Stimulated activated naive CD8-positive, alpha-beta T cell treated with anti-CD3 and anti-CD28 coated beads, Interleukin-15, Interleukin-2, amounts not matched to agents 100 ng/mL and 50 ng/mL, for 24 hours (primary cell): ENCODE measurements around the gene TCF4.
A peak's percentile ranks its signal among the peaks of the same experiment; 100 is the strongest.

Experiments used
- H3K27ac Mint-ChIP-seq: one replicate; pipeline ENCODE4 v1.8.0; 2021; ENCODE audit warnings: mild to moderate bottlenecking, mixed read lengths
- H3K27me3 Mint-ChIP-seq: one replicate; pipeline ENCODE4 v1.8.0; 2021; ENCODE audit warnings: mixed read lengths
- H3K36me3 Mint-ChIP-seq: one replicate; pipeline ENCODE4 v1.8.0; 2021; ENCODE audit warnings: low read depth, mixed read lengths
- H3K4me1 Mint-ChIP-seq: one replicate; pipeline ENCODE4 v1.8.0; 2021; ENCODE audit warnings: low read depth, mixed read lengths
- H3K4me3 Mint-ChIP-seq: one replicate; pipeline ENCODE4 v1.8.0; 2021; ENCODE audit warnings: mild to moderate bottlenecking, mixed read lengths
- H3K9me3 Mint-ChIP-seq: one replicate; pipeline ENCODE4 v1.8.0; 2021; ENCODE audit warnings: mixed read lengths

The TCF4 gene

DNA sequence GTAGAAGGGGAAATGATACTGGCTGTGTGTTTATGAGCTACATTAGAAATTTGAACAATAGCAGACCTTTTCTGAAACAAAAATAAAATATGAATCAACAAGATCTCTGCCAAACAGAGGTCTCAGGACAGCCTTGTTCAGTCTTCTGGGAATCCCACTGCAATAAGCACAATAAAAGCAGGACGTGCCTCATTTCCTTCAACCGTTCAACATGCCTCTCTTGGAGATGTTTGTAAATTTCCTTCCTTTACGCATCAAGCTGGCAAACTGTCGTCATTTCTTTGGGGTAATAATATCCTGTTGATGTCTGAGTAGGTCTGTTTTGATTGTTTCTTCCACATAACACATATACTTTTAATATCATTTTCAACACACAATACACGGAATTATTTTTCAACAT, 77.2 kb downstream of the TCF4 start:
- H3K4me1 Mint-ChIP-seq: peaks cover 24% of the 10 kb centered on the region
- no peaks in the 10 kb centered on the region for H3K27me3 Mint-ChIP-seq
- H3K9me3 Mint-ChIP-seq: peaks cover 3% of the 10 kb centered on the region
- H3K36me3 Mint-ChIP-seq: no peaks in the 10 kb centered on the region
- H3K27ac Mint-ChIP-seq: no peak overlapping the region
- H3K4me3 Mint-ChIP-seq: peak overlapping the region; percentile 51

DNA sequence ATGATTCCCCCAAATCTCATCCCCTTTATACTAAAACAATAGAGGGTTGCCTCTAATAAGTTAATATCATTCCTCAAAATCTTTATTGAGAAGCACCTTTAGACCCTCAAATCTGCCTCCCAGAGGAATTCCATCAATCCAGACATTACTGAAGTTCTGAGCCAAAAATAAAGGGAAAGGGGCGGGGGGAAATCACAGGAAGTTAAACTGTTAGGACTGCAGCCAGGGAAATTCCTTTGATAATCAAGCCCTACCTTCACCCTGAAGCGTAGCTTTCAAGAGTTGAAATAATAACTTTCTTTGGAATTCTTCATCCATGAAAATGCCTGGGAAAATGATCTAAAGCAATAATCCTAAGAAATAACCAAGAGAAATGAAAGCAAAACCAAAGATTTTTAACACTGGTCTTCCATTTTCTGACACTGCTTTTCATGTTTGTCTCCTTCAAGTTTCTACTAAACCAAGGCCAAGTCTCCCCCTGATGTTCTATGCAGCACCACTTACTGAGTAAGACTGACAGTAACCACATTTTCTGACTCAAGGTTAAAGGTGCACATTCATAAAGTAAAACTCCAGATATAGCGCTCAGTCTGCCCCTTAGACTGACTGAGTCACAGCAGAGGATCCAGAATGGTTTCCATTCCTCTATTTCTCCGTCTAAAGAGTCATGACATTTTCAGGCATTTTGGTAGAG, 78.2 kb downstream of the TCF4 start:
- H3K36me3 Mint-ChIP-seq: no peaks in the 10 kb centered on the region
- peak overlapping the region; percentile 8 for H3K4me3 Mint-ChIP-seq
- H3K4me1 Mint-ChIP-seq: peaks cover 24% of the 10 kb centered on the region
- H3K27ac Mint-ChIP-seq: no peak overlapping the region
- no peaks in the 10 kb centered on the region for H3K27me3 Mint-ChIP-seq
- H3K9me3 Mint-ChIP-seq: peaks cover 3% of the 10 kb centered on the region

DNA sequence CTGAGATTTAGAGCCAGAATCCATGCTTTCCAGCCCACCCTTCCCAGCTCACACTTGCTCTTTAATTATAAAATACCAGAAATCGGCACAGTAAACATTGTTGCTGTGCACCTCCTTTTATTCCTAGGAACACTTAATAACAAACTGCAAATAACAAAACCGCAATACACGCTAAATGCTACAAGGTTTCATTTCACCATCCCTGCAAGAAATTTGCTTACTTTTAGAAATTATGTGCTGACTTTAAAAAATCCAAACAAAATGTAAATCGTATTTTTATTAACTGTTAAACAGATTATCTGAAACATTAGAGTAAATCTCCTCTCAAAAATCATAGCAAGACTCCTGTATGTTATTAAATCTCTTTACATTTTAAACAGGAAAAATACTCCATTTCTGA, 79.3 kb downstream of the TCF4 start:
- H3K27ac Mint-ChIP-seq: no peak overlapping the region
- H3K9me3 Mint-ChIP-seq: peaks cover 3% of the 10 kb centered on the region
- peaks cover 24% of the 10 kb centered on the region for H3K4me1 Mint-ChIP-seq
- H3K36me3 Mint-ChIP-seq: no peaks in the 10 kb centered on the region
- no peaks in the 10 kb centered on the region for H3K27me3 Mint-ChIP-seq
- H3K4me3 Mint-ChIP-seq: no peak overlapping the region

DNA sequence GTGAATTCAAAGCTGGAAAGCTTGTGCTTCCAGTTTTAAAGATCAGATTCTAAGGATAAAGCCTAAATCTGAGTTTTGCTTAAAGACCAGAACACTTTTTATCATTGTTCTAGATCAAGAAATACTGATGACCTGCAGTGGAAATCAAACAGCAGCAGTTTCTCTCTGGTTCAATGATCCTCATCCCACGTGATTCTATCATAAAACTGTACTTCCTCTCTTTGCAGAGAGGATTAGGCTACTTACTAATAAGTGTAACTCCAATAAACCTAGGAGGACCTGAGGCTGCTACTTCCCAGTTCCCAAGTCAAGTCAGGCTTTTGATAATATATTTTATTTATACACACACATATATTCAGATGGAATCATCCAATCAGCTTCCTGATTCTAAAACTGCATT, 81.9 kb downstream of the TCF4 start:
- H3K27ac Mint-ChIP-seq: no peak overlapping the region
- no peak overlapping the region for H3K4me3 Mint-ChIP-seq
- no peaks in the 10 kb centered on the region for H3K36me3 Mint-ChIP-seq
- peaks cover 3% of the 10 kb centered on the region for H3K9me3 Mint-ChIP-seq
- H3K27me3 Mint-ChIP-seq: no peaks in the 10 kb centered on the region
- H3K4me1 Mint-ChIP-seq: peaks cover 33% of the 10 kb centered on the region

DNA sequence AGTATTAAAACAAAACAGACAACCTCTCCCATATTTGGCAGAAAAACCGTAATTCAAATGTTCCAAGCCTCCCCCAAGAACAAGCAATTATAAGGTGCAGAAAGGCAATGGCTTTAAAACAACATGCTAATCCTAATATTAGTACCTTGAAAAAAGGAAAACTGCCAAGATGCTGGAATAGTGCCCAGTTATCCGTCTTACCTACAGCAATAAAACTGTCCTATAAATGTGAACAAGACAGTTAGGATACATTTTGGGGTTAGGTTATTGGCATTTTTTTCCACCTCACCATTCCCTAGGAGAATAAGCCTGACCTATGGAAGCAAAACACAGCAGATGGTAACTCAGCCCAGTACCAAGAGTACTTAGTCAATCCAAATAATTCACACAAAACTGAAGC, 83.2 kb downstream of the TCF4 start:
- H3K36me3 Mint-ChIP-seq: no peaks in the 10 kb centered on the region
- H3K9me3 Mint-ChIP-seq: no peaks in the 10 kb centered on the region
- H3K4me3 Mint-ChIP-seq: no peak overlapping the region
- peaks cover 21% of the 10 kb centered on the region for H3K4me1 Mint-ChIP-seq
- H3K27ac Mint-ChIP-seq: no peak overlapping the region
- H3K27me3 Mint-ChIP-seq: peaks cover 3% of the 10 kb centered on the region

DNA sequence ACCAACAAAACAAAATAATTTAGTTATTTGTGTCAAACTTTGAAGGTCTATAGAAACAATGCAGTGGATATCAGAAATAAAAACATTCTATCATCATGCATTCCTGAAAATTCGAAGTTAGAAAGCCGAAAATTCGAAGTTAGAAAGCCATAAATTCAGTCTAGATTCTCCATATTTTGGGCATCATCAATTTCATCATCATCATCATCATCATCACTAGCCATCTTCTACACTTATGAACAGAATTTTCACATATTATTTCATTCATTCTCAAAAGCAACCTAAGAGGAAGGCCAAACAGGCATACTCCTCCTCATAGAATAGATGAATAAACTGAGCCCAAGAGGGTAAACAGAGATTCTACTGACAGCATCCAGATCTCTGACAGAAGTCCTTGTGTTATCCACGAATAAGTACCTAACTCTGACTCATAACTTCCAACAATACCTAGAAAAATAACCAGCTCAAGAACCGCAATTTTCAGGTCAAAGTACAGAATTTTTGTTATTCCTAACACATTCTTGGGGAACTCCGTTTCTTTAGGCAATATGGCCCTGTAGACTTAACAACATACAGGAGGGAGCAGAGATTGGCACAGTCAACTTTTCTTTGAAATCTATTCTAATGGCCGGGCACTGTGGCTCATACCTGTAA, 84.7 kb downstream of the TCF4 start:
- H3K27ac Mint-ChIP-seq: no peak overlapping the region
- H3K36me3 Mint-ChIP-seq: no peaks in the 10 kb centered on the region
- H3K4me1 Mint-ChIP-seq: peaks cover 15% of the 10 kb centered on the region
- no peaks in the 10 kb centered on the region for H3K9me3 Mint-ChIP-seq
- H3K27me3 Mint-ChIP-seq: peaks cover 3% of the 10 kb centered on the region
- no peak overlapping the region for H3K4me3 Mint-ChIP-seq

DNA sequence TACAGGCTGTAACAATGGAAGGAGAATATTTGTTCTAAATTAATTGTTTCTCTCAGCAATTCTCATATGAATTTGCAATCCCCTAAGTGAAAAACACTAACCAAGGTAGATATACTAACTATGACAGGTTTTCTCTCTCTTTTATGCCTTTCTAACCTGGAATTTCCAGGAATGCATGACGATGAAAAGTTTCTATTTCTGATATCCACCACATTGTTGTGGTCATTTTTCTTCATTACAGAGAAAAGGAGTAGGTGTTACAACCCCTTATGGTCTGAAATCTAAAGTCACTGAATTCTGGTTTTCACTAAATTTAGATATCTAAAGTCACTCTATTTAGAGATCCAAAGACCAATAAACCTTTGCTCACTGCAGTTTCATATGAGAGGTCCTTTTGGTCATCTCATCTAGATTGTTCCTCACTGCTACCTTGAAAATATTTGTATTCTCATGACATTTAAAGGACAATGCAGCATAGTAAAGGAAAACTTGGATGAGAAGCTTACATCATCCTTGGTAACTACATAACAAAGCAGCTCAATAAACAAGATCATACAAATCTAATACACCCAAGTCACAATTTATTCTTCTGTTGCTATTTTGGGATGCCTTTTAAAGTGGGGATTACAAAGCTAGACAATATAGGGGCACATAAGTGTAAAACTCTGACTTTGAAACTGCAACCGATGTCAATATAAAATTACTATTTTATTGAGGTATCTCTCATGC, 85.8 kb downstream of the TCF4 start:
- Mint-ChIP-seq H3K36me3 (no peaks in the 10 kb centered on the region), H3K9me3 (no peaks in the 10 kb centered on the region), H3K4me3 (no peak overlapping the region), H3K27ac (no peak overlapping the region), H3K4me1 (peaks cover 15% of the 10 kb centered on the region), H3K27me3 (peaks cover 3% of the 10 kb centered on the region)

DNA sequence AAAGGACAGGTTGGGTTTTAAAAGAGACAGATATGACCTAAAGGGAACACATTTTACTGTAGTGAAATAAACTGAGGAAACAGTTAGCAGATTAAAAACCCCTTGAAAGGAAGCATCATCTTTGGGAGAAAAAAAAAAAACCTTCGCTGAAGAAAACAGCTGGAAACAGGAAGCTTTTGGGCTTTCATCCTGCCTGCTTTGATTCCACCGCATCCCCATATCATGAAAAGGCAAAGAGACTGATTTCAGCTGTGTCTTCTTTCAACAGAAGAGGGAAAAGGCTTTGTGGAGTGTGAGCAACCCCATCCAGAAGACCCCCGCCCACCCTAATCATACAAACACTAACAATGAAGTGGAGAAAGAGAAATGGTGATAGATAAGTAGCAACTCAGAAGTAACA, 86.4 kb downstream of the TCF4 start:
- H3K27me3 Mint-ChIP-seq: peaks cover 3% of the 10 kb centered on the region
- H3K36me3 Mint-ChIP-seq: no peaks in the 10 kb centered on the region
- peaks cover 15% of the 10 kb centered on the region for H3K4me1 Mint-ChIP-seq
- H3K27ac Mint-ChIP-seq: no peak overlapping the region
- no peaks in the 10 kb centered on the region for H3K9me3 Mint-ChIP-seq
- H3K4me3 Mint-ChIP-seq: no peak overlapping the region

DNA sequence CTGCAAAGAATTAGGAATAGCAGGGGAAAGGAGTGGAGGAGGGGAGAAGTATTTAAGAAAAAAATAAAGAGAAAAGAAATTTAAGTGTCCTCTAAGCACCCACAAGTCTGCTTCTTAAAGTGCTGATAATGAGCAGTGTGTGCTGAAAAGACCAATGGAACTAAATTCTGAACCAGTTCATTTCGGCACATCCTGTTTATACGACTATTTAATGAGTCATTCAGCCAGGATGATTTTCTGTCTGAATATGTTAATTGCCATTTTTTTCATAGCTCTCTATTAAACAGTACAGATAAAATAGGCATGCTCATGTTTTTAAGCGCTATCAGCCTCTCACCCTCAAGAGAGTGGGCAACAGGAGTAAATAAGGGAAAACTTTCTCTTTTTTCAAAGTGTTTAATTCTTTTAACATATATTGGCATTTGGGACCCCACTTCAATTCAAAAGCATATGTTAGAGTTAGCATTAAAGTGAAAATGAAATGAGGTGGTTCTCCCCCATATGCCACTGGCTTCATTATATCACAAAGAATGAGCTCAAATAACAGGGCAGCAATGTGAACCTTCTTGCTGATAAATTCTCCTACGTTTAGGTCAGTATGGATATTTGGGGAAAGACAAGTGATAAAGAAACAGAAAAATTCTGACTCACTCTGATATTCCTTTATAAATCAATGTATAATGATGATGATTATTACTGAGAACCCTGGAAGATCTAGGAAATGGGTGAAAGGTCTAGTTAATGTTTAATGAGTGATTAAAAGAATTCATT, 87.5 kb downstream of the TCF4 start:
- Mint-ChIP-seq H3K4me1 (peaks cover 9% of the 10 kb centered on the region), H3K27me3 (peaks cover 3% of the 10 kb centered on the region), H3K4me3 (no peak overlapping the region), H3K27ac (no peak overlapping the region), H3K36me3 (no peaks in the 10 kb centered on the region), H3K9me3 (no peaks in the 10 kb centered on the region)

DNA sequence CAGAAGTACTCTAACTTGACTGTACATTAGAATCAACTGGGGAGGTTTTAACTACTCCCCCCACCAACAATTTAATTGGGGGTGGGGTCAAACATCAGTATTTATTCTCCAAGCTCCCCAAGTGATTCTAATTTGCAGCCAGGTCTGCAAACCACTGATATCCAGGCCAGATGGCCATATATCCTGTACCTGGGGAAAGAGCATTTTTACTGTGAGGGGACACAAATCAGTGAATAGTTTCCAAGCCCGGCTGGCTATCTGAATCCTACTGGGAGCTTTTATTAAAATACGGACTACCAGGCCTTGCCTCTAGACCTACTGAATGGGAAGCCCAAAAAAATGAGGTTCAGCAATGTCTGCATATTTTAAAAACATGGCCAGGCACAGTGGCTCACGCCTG, 88.5 kb downstream of the TCF4 start:
- Mint-ChIP-seq H3K27ac (no peak overlapping the region), H3K9me3 (no peaks in the 10 kb centered on the region), H3K4me3 (no peak overlapping the region), H3K4me1 (peaks cover 9% of the 10 kb centered on the region), H3K36me3 (no peaks in the 10 kb centered on the region), H3K27me3 (peaks cover 3% of the 10 kb centered on the region)

DNA sequence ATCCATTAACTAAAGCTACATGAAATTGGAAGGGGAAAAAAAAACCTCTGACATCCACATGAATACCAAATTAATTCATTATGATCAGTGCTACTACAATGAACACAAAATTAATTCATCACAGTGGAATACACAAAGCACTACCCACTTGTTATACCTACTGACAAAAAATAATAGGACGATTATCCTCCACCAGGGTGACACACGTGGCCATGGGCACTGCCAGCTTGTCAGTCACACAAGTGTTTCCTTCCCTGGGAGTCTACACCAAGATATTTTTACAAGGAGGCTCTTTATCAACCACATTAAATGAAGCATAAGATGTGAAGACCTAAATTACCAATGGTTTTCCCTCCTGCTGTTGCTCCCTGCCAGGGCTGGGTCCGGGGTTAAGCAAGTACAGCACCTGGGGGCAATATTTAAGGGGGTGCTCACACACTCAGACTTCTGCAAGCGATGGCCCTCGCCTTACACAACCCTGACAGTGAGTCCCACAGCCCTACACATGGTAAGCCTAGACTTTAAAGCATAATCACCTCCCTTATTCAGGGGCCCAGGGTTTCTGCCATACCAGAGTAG, 90.1 kb downstream of the TCF4 start:
- Mint-ChIP-seq H3K9me3 (no peaks in the 10 kb centered on the region), H3K27me3 (peaks cover 10% of the 10 kb centered on the region), H3K4me3 (no peak overlapping the region), H3K27ac (no peak overlapping the region), H3K36me3 (no peaks in the 10 kb centered on the region), H3K4me1 (peaks cover 9% of the 10 kb centered on the region)

DNA sequence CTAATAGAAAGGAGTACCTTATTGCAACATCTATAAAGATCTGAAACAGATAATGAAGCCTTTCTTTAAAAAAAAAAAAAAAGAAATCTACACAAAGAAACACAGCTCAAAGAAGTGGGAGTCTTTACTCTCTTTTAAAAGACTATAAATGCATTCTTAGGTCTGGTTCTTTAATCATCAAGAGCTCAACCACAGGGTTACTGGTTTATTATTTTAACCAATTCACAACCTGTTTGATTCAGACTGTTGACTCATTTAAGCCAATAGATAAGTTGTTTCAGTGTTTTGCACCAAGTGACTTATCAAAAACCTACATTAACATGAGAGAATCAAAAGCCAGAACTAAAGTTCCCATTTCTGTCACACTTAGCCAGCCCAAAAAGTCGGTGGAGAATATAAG, 93.1 kb downstream of the TCF4 start:
- H3K9me3 Mint-ChIP-seq: no peaks in the 10 kb centered on the region
- H3K4me1 Mint-ChIP-seq: peaks cover under 1% of the 10 kb centered on the region
- no peak overlapping the region for H3K4me3 Mint-ChIP-seq
- H3K36me3 Mint-ChIP-seq: no peaks in the 10 kb centered on the region
- peaks cover 22% of the 10 kb centered on the region for H3K27me3 Mint-ChIP-seq
- no peak overlapping the region for H3K27ac Mint-ChIP-seq

DNA sequence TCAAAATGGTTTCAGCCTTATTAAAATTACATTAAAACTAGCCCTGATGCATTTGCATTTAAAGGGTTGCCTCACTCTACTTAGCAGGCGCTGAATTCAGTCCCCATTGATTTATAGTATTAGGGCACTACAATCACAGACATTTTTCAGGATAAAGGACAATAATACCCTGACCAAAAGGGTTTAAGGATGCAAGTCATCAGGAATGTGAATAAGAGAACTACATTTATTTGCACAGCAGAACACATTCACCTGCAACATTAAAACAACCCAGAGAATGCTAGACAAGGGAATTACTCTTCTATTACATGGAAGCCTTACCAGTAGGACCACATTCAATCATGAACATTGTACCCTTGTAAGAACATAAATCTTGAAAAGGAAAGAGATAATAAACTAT, 93.6 kb downstream of the TCF4 start:
- peaks cover 5% of the 10 kb centered on the region for H3K4me1 Mint-ChIP-seq
- H3K27ac Mint-ChIP-seq: no peak overlapping the region
- H3K36me3 Mint-ChIP-seq: no peaks in the 10 kb centered on the region

DNA sequence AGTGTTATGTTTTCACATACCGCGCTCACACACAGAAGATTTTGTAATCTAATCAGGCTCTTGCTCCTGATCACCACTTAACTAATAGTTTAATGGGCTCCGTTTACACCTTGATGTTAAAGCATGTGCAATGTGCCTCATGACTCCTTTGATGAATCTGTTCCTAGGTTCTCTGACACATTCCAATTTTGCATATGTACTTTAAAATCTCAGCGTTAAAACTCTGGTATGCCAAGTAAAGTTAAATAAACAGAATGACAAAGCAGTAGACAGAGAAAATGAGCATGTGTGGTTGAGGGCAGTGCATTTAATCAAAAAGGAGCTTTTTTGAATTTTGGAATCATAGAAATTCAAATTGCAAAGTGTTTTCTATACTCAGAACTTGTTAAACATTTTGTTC, 96.4 kb downstream of the TCF4 start:
- no peak overlapping the region for H3K27ac Mint-ChIP-seq
- peaks cover 14% of the 10 kb centered on the region for H3K4me1 Mint-ChIP-seq
- H3K36me3 Mint-ChIP-seq: no peaks in the 10 kb centered on the region
- no peak overlapping the region for H3K4me3 Mint-ChIP-seq
- H3K9me3 Mint-ChIP-seq: no peaks in the 10 kb centered on the region
- peaks cover 33% of the 10 kb centered on the region for H3K27me3 Mint-ChIP-seq

More for the DNA sequence above, 93.6 kb downstream of the TCF4 start:
- Mint-ChIP-seq H3K9me3 (no peaks in the 10 kb centered on the region), H3K4me3 (no peak overlapping the region), H3K27me3 (peaks cover 26% of the 10 kb centered on the region)
